ENCODE results near the gene SPATA21. TPM values are rescaled to one million over a fixed set of nuclear protein-coding genes. Genes with fewer than 3 reads are reported as not detected.

Gene SPATA21
- total and polyA plus RNA-seq, 7 donors, result under 0.01 to 0.23 (median 0.17) TPM; not detected in 4

DNA sequence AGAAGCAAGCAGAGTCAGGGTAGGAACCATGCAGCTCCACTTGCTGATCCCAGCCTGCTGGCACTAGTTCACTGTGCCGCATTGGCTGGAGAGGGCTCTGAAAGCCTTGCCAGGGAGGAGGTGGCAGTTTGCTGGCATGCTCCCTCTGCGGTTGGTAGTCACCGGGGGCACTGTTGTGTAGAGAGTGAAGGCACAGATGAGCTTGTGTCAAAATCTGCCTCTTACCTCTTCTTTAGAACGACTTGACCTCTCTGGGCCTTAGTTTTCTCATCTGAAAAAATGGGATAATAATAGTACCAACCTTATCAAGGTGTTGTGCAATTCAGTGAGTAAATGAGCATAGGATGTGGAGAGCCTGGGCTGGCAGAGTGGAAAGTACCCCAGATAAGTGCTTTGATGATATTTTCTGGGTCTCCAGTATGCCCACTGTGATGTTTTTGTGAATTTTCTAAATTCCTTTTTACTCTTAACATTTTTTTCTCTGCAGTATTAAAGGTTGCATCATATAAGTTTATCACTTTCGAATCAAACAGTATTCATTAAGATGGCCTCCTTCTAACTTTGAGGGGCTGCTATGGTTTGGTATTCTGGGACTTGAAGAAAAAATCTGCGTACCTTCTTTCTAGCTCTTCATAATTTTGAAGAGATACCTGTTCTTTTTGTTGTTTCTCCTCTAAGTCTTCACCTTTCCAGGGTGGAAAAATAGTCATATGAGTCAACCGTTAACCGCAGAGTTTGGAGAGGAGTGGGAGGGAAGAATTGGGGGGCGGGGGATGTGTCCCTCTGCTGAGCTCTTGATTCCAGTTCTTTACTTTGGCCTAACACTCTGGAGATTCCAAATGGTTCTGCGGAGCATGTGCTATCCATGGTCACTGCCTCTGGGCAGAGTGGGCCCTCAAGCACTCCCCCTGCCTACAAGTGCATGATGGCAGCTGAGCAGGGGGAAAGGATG, 43.4 kb downstream of the SPATA21 start:
- Histone ChIP-seq H3K27ac (no peak overlapping the region), H3K36me3 (peaks cover 8 to 55% (median 20%) of the 10 kb centered on the region in 4 donors), H3K27me3 (no peaks in the 10 kb centered on the region), H3K9me3 (no peaks in the 10 kb centered on the region), H3K4me3 (no peak overlapping the region), H3K4me1 (peaks cover 0 to 51% (median 43%) of the 10 kb centered on the region in 4 donors)
- DNase-seq, result no peak
- no peak for TF ChIP-seq EP300 (IDR thresholded peaks at IDR 0.05)
- TF ChIP-seq, protein P1, sequence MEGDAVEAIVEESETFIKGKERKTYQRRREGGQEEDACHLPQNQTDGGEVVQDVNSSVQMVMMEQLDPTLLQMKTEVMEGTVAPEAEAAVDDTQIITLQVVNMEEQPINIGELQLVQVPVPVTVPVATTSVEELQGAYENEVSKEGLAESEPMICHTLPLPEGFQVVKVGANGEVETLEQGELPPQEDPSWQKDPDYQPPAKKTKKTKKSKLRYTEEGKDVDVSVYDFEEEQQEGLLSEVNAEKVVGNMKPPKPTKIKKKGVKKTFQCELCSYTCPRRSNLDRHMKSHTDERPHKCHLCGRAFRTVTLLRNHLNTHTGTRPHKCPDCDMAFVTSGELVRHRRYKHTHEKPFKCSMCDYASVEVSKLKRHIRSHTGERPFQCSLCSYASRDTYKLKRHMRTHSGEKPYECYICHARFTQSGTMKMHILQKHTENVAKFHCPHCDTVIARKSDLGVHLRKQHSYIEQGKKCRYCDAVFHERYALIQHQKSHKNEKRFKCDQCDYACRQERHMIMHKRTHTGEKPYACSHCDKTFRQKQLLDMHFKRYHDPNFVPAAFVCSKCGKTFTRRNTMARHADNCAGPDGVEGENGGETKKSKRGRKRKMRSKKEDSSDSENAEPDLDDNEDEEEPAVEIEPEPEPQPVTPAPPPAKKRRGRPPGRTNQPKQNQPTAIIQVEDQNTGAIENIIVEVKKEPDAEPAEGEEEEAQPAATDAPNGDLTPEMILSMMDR (IDR thresholded peaks at IDR 0.05), result no peak
- TF ChIP-seq POLR2AphosphoS5 (IDR thresholded peaks at IDR 0.05), result no peak
- no peak for TF ChIP-seq POLR2A (IDR thresholded peaks at IDR 0.05)
- intact Hi-C loops (cut with DNase I), result no loop called here
- WGBS, 2 donors, result 91 to 92% methylated on average over 10 of the region's 10 CpGs

DNA sequence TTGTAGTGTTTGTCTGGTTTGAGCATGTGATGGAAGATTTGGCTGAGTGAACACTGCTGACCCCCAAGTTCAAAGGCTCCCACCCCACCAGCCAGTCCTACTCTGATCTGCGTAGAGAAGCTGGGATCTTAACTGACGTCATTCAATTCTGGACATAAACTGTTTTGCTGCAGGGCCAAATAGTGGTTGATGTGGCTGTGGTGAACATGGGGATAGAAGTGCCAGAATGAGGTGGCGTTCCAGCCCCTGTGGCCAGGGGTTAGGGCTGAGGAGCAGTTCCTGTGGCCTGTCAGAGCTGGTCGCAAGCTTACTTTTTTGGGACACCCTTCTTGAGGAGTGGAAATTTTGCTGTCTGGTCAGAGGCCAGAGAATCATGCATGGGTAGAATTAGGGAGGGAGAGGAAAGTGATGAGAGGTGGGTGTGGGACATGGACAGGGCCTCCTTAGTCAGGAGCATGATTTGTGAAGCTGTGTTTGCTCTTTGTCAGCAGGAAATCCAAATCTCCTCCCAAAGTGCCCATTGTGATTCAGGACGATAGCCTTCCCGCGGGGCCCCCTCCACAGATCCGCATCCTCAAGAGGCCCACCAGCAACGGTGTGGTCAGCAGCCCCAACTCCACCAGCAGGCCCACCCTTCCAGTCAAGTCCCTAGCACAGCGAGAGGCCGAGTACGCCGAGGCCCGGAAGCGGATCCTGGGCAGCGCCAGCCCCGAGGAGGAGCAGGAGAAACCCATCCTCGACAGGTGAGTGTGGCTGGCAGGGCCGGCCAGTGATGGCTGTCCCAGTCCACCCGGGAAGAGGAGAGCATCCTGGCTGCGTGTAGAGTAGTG, 44.3 kb downstream of the SPATA21 start:
- no peaks in the 10 kb centered on the region for H3K9me3 ChIP-seq
- no peak overlapping the region for H3K4me3 ChIP-seq
- no peak for DNase-seq
- WGBS, 2 donors, result 87 to 93% methylated on average over 21 of the region's 21 CpGs
- H3K36me3 ChIP-seq, result peaks cover 8 to 46% (median 20%) of the 10 kb centered on the region in 4 donors
- H3K27me3 ChIP-seq, result no peaks in the 10 kb centered on the region
- TF ChIP-seq POLR2AphosphoS5 (IDR thresholded peaks at IDR 0.05), result no peak
- TF ChIP-seq POLR2A (IDR thresholded peaks at IDR 0.05), result no peak
- TF ChIP-seq EP300 (IDR thresholded peaks at IDR 0.05), result no peak
- TF ChIP-seq, protein P1 (IDR thresholded peaks at IDR 0.05), result no peak
- intact Hi-C loops (cut with DNase I), result no loop called here
- H3K27ac ChIP-seq, result peak overlapping the region in 1 of 4 donors; percentile 18
- peaks cover 0 to 55% (median 47%) of the 10 kb centered on the region in 4 donors for H3K4me1 ChIP-seq

DNA sequence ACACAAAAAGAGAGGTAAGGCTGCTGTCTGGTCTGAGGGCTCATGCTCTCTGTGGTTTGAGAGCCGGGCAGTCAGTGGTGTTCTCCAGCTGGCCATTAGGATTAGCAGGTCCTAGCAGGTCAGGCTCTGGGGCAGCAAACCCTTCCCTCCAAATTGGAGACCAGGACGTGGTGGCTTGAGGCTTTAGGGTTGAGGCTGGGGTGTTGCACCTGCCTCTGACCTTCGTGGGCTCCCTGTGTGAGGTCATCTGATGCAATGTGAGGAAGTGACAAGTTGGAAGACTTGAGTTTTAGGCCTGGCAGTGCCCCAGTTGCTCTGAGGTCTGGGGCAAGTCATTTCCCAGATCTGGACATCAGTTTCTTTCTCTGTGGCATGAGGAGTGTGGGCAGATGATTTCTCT, 45.8 kb downstream of the SPATA21 start:
- peak overlapping the region in 3 of 4 donors; percentile 18 to 45 (median 36) for H3K27ac ChIP-seq
- H3K4me3 ChIP-seq, result no peak overlapping the region
- H3K36me3 ChIP-seq, result peaks cover 6 to 31% (median 16%) of the 10 kb centered on the region in 4 donors
- H3K9me3 ChIP-seq, result no peaks in the 10 kb centered on the region
- intact Hi-C loops (cut with DNase I), result no loop called here
- H3K27me3 ChIP-seq, result no peaks in the 10 kb centered on the region
- no peak for DNase-seq
- TF ChIP-seq POLR2A (IDR thresholded peaks at IDR 0.05) (no peak), POLR2AphosphoS5 (IDR thresholded peaks at IDR 0.05) (no peak), EP300 (IDR thresholded peaks at IDR 0.05) (no peak)
- TF ChIP-seq, protein P1 (IDR thresholded peaks at IDR 0.05), result no peak
- WGBS, 2 donors, result 61 to 67% methylated on average over 3 of the region's 3 CpGs
- H3K4me1 ChIP-seq, result peaks cover 0 to 63% (median 57%) of the 10 kb centered on the region in 4 donors

DNA sequence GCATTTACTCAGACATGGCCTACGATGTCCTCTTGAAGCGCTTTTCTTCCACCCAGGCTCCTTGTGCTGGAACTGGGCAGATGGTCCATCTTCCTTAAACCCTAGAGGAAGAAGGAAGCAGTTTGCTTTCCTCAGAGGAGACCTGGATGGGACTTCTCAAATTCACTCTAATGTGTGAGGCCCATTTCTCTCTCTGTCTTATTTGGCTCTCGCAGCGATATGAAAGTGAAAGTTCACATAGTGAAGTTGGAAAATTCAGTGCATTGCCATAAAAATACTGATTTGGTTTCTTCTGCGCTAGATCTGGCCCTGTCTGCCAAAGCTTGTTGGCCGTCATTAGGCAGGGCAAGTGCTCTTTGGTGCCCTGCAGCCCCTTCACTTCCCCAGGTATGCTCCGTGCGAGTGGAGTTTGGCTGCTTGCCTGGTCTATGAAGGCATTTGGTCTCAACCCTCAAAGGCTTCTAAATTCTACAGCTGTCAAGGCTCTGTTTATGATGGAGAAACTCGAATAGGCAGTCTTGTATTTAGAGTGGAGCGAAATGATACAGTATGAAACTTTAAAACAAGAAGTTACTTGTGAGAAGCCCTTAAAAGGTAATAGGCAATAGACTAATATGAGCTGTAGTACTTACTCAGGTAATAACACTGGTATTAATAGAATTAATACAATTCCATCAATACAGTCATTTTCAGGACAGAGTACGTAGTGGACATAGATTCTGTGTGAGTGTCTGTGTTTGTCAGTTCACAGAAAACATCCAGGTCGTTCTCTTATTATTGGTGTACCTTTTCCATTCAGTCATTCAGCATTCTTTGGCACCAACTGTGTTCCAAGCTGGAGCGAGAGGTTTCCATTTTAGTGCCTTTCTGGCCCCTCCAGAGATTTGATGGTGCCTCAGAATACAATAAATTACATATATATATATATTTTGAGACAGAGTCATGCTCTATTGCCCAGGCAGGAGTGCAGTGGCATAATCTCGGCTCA, 49.7 kb downstream of the SPATA21 start:
- Histone ChIP-seq H3K9me3 (no peaks in the 10 kb centered on the region), H3K27ac (peak overlapping the region; percentile 73 to 86 (median 76)), H3K27me3 (no peaks in the 10 kb centered on the region), H3K4me1 (peaks cover 0 to 76% (median 68%) of the 10 kb centered on the region in 4 donors), H3K4me3 (peak overlapping the region; percentile 6 to 44 (median 33)), H3K36me3 (no peaks in the 10 kb centered on the region)
- no peak for DNase-seq
- TF ChIP-seq POLR2AphosphoS5 (IDR thresholded peaks at IDR 0.05), result no peak
- TF ChIP-seq, protein P1 (IDR thresholded peaks at IDR 0.05), result no peak
- TF ChIP-seq EP300 (IDR thresholded peaks at IDR 0.05), result no peak
- no peak for TF ChIP-seq POLR2A (IDR thresholded peaks at IDR 0.05)
- WGBS, 2 donors, result 58% methylated on average over 14 of the region's 14 CpGs
- intact Hi-C loops (cut with DNase I), result loop anchor here (5.0 kb wide), 1 partner anchor 55 kb away; the partner anchor contains the start of gene NECAP2
